Fibroblast of peridontal ligament (primary cell): ENCODE measurements around the gene CAMK1D.

Experiments
- DNase-seq: peaks from one replicate; pipeline ENCODE4 v3.0.0-alpha.2; 2010; ENCODE audit errors: extremely low read depth

CAMK1D gene

DNA sequence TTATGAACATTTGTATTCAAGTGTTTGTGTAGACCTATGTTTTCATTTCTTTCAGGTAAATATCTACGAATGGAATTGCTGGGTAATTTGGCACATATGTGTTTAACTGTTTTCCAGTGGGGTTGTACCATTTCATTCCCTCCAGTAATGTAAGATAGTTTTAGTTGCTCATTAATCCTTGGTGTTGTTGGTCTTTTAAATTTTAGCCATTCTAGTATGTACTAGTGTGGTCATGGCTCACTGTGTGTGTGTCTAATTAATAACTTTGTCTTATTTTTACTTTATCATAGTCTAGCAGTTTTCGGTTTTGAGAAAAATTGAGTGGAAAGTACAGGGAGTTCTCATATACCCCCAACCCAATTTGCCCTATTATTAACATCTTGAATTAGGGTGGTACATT is 278.8 kb downstream of the CAMK1D start:
- DNase-seq, result no peak

DNA sequence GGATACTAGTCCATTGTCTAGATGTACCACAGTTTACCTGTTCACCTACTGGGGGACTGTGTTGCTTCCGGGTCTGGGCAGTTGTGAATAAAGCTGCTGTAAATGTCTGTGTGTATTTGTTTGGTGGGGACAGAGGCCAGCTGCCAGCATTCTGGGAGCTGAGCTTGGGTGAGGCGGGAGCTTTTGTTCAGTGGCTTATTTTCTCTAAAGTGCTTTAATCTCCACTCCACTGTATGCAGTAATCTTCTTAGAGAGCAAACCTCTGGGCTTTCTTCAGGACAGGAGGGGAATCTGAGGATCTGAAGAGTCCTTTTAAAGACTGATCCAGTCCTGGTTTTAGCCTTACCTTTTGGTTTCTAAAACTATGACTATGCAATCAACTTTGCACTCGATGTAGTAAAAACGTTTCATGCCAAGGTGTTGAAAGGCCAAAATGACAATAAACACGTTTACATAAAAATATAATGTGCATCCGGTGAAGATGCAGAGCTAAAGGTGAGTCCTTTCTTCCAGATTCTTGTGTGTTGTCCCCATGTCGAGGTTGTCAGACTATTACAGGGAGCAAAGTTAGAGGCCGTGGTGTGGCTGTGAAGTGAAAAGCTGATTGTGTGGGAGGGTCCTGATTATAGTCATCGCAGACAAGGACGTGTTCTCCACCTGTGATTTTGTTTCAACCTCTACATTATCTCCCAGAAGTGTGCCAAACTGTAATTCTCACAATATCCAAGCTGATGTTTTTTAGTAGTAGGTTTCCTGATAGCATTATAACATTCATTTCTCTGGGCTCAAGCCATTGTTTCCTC is 279.8 kb downstream of the CAMK1D start:
- no peak for DNase-seq

DNA sequence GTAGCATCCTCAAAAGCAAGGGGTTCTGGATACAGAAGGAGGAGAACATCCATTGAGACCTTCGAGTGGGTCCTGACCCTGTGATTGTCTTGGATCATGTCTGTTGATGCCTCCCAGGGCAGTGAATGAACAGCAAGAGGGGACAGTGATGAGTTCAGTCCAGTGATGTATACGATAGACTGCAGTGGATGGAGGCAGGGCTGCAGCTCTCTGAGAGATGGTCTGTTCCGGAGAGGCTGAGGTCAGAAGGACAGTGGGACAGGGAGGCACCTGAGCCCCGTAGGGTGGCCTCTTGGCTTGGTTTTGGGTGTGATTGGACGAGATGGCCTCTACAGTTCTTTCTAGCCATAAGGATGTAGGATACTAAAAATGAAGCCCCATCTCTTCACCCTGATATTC is 280.4 kb downstream of the CAMK1D start:
- no peak for DNase-seq

DNA sequence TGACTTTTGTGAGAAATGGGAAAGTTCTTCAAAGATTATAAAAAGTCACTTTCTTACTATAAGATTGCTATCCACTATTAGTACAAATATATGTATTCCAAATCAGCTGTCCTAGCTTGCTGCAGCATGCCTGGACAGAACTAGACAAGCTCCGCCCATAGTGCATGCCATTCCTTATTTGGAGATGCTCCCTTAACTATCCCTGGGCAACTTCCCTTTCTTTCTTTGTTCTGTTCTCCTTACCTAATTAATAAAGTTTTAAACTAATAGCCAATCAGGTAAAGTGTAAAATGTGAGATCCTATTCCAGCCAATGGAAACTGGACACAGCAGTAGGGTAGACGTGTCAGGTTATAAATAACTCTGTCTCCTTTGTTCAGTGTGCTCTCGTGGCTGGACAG is 281.9 kb downstream of the CAMK1D start:
- DNase-seq, result peak; percentile 4

DNA sequence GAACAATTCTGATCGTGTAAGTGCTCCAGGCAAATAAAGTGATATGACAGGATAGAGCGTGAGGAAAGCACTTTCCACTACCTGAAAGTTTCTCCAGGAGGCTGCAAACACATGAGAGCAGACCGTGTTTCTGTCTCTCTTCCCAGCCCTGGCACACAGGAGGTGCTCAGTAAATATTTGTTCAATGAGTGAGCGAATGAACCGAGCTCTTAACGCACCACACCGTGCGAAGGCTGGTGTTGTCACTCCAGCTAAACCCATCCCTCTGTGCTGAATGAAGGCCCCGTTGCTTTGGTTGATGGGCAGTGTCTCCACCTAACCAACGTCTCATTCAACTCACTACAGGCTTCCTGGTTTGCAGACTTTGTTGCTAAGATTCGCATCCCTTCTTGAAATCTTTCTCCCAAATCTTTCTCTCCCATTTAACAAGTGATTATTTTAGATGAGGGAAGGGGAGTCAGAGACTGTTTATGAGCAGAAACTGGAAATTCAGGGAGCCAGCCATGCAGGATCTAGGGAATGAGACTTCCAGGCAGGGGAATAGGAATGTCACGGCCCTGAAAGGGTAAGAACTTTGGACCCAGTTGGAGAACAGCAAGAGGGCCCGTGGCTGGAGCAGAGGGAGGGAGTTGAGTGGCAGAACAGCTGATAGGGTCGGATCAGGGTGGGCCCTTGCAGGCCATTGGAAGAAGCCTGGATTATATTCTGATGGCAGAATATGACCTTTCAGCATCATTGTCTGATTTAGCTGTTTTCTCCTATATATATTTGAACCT is 282.6 kb downstream of the CAMK1D start:
- DNase-seq, result no peak

DNA sequence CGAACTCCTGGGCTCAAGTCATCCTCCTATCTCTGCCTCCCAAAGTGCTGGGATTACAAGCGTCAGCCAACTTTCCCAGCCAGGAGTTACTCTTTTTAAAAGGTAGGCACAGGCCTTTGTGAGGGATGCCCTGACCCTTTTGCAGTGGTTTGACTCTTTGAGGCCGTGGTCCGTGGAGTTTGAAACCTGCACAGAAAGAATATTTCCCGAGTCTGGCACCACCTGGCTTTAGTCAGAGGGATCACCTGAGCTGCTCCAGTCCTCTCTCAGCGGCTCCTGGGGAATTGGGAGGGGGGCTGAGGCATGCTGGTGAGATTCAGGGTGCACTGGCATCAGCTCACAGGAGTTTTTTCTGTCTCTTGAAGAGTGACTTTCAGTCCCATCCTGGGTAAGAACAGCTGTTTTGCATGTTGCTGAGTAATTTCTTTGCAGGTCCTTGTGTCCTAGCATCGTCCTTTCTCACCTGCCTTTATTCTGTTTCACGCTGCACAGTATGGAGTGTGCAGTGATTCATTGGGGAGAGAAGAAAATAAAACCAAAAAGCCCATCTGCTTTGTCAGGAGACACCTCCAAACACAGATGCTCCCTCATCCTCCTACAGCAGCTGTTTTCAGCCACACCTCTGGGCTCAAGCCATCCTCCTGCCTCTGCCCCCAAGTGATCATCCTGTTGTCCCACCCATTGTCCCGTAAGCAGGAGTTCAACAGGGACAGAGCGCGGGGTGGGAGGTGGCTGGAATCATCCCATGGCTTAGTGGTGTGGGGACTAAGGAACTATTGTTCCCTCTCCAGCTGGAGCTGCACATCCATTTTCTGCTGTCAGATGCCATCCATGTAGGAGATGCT is 284.7 kb downstream of the CAMK1D start:
- no peak for DNase-seq

DNA sequence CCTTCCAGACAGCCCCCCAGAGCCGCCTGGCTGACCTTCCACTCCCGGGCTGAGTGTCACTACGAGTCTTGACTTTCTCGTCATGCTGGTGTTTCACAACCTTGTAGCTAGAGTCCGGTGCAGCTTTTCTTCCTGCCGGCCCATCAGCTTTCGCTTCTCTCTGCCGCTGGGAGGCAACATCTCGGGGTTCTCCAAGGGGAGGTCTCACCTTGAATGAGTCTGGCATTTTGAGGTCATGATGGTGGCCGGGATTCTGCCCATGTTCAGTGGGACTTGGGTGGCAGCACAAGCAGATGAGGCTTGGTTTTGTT is 285.2 kb downstream of the CAMK1D start:
- DNase-seq, result no peak

DNA sequence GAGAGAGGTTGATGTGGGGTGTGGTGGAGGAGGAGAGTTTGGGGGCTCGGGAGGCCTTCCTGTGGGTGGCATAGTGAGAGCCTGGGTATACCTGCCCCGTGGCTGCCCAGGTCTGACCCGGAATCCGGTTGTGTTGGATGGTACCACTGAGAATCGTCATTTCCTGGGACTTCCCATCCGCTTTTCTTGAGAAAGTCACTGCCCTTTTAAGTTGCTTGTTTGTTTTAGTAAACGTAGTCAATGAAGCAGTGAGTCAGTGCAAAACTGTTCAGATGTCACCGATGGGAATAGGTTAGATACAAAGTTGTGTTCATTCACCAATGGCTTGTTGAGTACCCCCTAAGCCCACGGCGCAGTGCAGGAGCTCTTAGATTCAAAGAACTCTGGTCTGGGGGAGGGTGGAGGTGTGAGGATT is 285.8 kb downstream of the CAMK1D start:
- no peak for DNase-seq

DNA sequence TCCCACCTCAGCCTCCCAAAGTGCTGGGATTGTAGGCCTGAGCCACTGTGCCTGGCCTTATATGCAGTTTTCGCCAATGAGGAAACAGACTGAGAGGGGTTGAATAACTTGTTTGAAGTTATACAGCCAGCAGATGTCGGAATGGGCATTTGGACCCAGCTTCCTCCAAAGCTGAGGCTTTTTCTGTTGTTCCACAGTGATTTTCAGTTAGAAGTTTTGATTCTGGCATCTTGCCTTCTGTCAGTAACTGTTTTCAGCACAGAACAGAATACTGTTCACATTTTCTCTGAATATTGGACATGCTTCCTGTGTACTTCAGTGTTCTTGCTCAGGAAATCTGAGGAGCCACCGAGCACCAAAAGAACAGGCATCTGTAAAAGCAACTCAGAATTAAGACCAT is 287.2 kb downstream of the CAMK1D start:
- DNase-seq, result no peak

DNA sequence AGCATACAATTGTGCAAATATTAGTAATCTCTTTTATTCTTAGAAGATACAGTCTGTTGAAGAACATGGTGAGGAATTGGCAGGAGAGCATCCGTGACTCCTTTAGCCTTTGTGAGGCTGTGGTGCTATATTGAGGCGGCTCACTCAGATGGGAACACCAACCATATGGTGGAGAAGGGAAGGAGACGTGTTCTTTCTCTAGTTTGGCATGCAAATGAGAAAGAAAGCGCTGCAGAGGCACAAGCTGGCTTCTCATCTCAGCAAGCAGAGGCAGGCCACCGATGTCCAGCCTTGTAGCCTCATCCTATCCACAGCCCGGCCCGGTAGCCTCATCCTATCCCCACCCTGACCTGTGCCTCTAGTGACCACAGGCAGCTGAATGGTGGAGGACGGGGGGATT is 288.3 kb downstream of the CAMK1D start:
- DNase-seq, result no peak

DNA sequence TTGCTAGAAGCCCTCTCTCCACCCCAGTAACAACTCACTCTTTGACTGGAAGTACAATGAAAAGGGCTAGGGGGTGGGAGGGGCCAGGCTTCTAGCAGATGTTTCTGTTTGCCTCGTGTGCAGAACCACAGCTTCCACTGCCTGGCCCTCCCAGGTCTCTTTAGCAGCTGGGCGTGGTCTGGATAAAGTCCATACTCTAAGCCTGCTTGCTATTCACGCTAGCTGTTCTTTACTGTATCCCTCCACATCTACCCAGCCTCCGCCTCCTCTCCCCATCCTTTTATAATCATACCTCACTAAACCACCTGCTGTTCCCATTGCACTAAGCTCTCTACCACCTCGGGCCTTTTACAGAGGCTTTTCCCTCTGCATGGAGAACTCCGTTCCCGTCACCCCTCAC is 288.8 kb downstream of the CAMK1D start:
- peak; percentile 6 for DNase-seq

DNA sequence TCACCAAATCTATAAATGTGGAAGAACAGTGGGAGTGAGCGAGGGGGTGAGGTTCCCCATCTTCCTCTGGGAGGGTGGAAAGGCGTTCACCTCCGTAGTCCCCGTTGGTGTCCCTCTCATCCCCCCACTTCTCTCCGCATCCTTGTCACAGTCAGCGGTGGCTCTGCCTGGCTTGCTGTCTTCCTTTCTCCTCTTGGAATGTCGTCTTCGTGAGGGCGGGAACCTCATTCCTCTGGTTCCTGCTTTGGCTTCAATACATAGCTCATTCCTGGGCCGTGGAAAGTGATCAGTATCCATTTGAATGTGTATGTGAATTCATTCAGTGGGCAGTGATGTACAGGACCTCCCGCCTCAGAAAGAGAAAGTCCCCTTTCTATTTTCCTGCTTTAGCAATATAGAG is 289.4 kb downstream of the CAMK1D start:
- no peak for DNase-seq

DNA sequence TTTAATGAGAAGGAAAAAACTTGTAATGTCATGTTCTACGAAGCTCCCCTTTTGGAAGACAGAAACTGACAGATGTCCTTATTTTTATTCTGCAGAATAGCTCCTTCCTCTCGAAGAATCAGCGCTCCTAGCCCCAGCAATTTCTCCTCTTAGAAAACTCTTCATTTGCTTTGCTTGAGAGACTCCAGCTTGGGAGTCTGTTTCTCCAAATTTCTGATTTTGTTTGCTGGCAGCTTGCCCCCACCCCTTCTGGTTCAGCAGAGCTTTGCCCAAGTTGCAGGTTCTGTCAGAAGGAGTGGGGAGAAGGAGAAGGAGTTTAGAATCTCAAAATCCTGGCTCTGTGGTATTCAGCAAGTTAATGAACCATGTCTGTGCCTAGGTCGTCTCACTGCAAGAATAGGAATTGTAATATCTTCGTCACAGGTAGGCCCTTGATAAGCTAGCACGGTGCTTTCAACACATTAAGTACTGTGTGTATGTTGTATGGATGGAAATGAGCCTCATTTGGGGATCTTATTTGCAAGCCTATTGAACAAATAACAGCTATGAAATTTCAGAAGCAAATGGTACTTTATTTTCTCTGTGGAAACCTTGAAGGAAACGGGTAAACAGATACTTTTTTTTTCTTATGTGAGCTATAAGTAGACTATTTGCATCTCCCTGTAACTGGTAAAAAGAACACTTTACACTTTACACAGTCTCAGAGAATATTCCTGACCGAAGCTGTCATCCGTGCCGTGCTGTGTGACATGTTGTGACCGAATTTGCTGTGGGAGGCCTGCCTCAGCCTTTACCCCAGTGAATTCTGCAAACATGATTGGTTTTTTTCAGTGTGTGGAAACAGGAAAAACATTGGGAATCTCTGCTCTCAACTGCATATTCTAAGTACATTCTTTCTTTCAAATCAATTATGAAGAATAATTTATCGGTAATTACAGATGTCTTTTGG is 290.9 kb downstream of the CAMK1D start:
- no peak for DNase-seq

DNA sequence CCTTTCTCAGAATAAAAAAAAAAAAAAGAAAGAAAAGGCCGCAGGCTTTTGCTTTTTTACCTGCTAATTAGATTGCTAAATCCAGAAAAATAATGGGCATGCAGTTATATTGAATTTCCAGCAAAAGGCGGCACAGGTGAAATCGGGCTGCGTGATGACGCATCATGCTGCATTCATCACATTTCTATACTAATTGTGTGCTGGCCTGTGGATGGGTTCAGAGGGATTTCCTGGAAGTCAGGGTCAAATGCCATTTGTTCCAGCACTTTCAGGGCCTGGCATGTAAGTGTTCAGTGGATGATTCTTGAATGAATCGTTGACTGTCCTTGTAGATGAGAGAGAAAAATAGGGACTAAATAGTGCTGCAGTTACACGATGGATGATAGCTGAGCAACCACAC is 292.7 kb downstream of the CAMK1D start:
- DNase-seq, result no peak

DNA sequence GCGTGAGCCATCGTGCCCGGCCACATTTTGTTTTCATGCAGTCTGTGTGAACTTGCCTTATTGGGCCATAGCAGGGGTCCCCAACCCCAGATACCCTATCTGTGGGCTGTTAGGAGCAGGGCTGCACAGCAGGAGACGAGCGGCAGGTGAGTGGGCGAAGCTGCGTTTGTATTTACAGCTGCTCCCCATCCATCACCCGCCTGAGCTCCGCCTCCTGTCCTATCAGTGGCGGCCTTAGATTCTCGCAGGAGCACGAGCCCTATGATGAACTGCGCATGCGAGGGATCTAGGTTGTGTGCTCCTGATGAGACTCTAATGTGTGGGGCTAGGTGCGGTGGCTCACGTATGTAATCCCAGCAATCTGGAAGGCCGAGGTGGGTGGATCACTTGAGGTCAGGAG is 293.9 kb downstream of the CAMK1D start:
- DNase-seq, result no peak

DNA sequence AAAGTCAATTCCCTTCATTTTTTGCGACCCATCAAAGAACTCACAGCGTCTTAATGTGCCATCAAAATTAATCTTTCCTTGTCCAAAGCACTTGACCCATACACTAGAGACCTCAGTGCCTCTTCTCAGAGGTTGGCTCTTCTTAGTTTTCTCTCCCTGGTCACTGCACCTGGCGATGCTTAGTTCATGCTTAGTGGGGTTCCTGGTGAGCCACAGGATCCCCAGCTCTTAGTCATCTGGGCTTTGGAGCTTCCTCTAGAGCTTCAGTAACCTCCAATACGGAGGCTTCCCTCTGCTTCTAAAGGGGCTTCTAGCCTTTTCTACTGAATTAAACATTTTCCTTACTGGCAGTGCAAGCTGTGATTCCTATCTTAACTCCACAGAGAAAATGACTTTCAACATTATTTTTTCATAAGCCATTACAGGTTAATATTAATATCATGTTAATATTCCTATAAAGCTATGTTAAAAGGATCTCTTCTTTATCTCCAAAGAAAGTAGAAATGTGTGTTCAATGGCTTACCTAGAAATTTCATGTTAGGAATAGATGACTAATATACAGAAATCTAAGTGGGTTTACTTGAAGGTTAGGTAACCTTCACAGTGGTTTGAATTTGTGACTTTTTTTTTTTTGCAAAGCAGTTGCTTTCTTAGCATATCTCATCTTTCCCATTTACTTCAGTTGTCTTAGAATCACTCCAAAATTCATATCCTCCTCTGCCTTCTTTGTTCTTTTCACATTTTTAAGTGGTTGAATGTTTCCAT is 295.2 kb downstream of the CAMK1D start:
- DNase-seq, result no peak

DNA sequence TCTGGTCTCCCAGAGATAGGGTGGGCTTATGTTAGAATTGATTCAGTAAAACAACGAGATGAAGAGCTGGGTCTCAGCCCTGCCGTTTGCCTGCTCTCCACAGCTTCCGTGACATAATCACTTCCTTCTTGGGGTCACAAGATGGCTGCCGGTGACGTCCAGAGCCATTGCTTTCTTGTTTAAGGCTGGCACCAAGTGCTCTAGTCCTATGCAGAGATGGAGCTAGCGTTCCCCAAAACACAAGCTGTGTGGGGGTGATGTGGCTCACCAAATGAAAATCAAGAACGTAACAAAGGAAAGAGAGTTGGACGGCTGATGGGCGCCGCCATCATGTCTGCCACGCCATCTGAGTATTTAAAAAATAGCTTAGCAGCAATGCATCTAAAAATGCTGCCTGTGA is 296.1 kb downstream of the CAMK1D start:
- DNase-seq, result no peak

DNA sequence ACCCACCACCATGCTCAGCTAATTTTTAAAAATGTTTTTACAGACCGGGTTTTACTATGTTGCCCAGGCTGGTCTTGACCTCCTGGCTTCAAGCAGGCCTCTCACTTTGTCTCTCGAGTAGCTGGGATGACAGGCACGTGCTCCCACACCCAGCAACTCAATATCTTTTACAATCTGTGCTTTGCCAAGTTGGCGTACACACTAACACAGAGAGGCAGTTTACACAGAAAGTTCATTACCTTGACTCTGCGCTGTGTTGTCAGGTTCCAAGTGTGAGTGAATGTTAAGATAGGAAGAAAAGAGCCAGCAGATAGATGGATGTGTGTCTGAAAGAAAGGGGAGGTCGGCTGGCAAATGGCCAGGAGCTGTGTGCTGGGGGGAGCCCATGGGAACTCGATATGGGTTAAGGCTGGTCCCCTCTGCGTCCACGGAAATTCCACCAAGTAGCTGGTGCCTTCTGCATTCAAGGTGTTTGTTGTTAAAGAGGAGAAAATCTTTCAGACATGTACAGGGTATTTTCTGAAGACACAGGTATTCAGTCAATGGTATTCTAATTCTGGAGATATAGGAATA is 299.8 kb downstream of the CAMK1D start:
- DNase-seq, result no peak

DNA sequence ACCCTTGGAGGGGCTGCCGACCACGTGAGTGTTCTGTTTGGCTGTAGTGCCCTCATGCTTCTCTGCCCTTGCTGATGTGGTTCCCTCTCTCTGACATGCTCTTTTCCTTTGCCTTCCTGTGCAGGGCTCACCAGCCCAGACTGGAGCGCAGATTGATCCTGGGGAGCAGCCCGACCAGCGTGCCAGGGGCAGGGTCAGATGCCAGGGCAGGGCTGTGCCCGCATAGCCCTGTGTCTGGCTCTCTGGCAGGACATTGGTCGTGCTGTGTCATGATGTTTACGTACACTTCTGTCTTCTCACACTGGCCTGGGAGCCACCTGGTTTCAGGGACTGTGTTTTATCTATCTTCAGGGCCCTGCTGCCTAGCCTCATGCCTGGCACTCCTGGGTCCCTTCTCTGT is 300.8 kb downstream of the CAMK1D start:
- no peak for DNase-seq

DNA sequence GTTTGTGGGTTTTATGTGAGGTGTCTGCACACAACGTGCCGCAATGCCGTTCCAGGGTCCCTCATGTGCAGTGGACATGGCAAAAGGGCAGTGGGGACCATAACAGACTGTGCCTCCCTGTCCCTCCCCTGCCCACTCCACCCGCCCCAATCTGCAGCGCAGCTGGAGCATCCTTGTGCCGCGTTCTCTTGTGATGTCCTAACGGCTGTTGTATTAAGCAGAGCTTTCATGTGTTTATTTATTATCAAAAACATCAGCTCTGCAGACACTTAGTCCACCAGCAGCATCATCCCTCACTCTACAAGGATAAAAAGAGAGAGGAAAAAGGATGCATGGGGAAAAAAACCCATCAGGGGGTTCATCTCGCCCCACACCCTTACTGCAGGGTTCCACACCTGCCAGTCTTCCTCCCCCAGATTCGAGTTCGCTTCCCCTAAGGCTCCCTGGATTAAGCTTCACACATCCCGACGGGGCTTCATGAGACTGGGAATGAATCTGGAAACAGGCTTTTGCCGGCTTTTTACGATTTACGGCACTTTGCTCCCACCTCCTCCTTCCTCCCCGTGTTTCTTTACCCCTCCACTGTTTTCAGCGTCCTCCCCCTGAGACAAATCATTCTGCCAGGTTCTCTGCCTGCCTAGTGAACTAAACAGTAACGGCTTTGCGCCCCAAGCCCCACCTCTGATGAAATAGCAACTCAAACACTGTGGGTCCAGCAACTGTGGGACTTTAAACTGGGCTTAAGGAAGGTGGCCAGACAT is 301.4 kb downstream of the CAMK1D start:
- no peak for DNase-seq
